Gastrocnemius medialis (tissue), 4 donors: ENCODE results near the gene UBALD2. TPM values are rescaled to one million over a fixed set of nuclear protein-coding genes. Genes with fewer than 3 reads are reported as not detected.

Experiments used
- ATAC-seq, 2 donors: fragments of 150-250 bp; one replicate each; pipeline ENCODE4 v1.9.1; 2016
- DNase-seq, 2 donors: peaks; one replicate each; pipeline ENCODE4 v3.0.0-alpha.2; 2019
- H3K27ac ChIP-seq, 4 donors: fragments of 200-600 bp; sonication (generic); 1 replicate in 1 of 4; 2 replicates in 3 of 4; pipeline ENCODE4 v1.5.1; 2016 to 2018; ENCODE audit warnings: mild to moderate bottlenecking in 2 of 4, moderate library complexity in 1 of 4
- H3K27me3 ChIP-seq, 3 donors: fragments of 200-600 bp; sonication (generic) in 2 of 3; 1 replicate in 1 of 3; 2 replicates in 2 of 3; pipeline versions ENCODE4 v1.5.1 to v1.6.0; 2016 to 2019; ENCODE audit warnings: mild to moderate bottlenecking in 1 of 3, moderate library complexity in 1 of 3
- H3K36me3 ChIP-seq, 2 donors: fragments of 200-600 bp; sonication (generic) in 1 of 2; one replicate each; pipeline ENCODE4 v1.5.1; 2017 to 2018
- H3K4me1 ChIP-seq, 2 donors: fragments of 200-600 bp; sonication (generic) in 1 of 2; one replicate each; pipeline ENCODE4 v1.5.1; 2016 to 2017; ENCODE audit warnings: mild to moderate bottlenecking in 2 of 2
- H3K4me3 ChIP-seq, 4 donors: fragments of 200-600 bp; sonication (generic) in 3 of 4; 1 replicate in 1 of 4; 2 replicates in 3 of 4; pipeline ENCODE4 v1.5.1; 2016 to 2019; ENCODE audit warnings: mild to moderate bottlenecking in 2 of 4
- H3K9me3 ChIP-seq, 3 donors: fragments of 200-600 bp; sonication (generic) in 2 of 3; 1 replicate in 1 of 3; 2 replicates in 2 of 3; pipeline ENCODE4 v1.5.1; 2016 to 2019
- POLR2A ChIP-seq, 2 donors: fragments of 450-650 bp; IDR thresholded peaks; one replicate each; pipeline ENCODE4 v1.6.1; 2017; ENCODE audit warnings: antibody characterized with exemption in 2 of 2, mild to moderate bottlenecking in 2 of 2, moderate library complexity in 2 of 2
- in situ Hi-C, 4 donors: fragments of 200-750 bp; cut with MboI; loops; one replicate each; pipeline versions ENCODE4 v1.15.0 to v1.8.0; 2017; ENCODE audit warnings: low sequenced_read_pairs in 4 of 4
- intact Hi-C: fragments of 100-400 bp; cut with DNase I; formaldehyde crosslinking; loops from one replicate; pipeline ENCODE4 v1.15.1; 2023; ENCODE audit warnings: low total_unique reads
- total RNA-seq, 4 donors: library from RNA; depleted of rRNA; stranded (reverse); fragments of >200 nt; gene quantifications; one replicate each; pipeline versions ENCODE4 v1.1.0 to v1.2.3, GENCODE V29; 2016
- TF ChIP-seq, protein P1 (sequence below), 5 experiments: fragments of 450-650 bp in 3 of 5; fragments of 200-600 bp in 2 of 5; sonication (generic) in 2 of 5; IDR thresholded peaks in 4 of 5; conservative IDR thresholded peaks in 1 of 5; 1 replicate in 4 of 5; 2 replicates in 1 of 5; pipeline ENCODE4 v1.5.1; 2016 to 2019; ENCODE audit warnings: antibody characterized with exemption in 5 of 5, mild to moderate bottlenecking in 3 of 5, moderate library complexity in 3 of 5

UBALD2 gene
- total RNA-seq, 4 donors from 2014 or later = 28.9 to 151 (median 52.2) TPM

DNA sequence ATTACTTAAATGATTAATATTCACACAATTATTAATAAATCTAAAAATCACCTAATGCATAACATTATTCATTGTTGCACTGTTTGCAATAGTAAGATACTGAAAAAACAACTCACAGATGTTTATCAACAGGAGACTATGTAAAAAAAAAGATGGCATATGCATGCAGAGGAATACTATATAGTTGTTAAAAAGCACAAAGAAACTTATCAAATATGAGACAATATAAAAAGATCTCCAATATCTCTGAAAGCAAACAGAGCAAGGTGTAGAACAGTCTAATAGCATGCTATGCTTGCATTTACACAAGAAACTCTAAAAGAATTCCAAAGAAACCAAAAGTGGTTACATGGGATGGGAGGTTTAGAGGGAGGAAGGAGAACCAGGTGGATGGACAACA lies 28.5 kb upstream of the UBALD2 start:
- H3K36me3 ChIP-seq = no peaks in the 10 kb centered on the region
- peaks cover 15% of the 10 kb centered on the region in 2 donors for H3K4me1 ChIP-seq
- no peak overlapping the region for H3K27ac ChIP-seq
- no peak for DNase-seq
- TF ChIP-seq POLR2A (IDR thresholded peaks at IDR 0.05) = no peak
- TF ChIP-seq, protein P1, sequence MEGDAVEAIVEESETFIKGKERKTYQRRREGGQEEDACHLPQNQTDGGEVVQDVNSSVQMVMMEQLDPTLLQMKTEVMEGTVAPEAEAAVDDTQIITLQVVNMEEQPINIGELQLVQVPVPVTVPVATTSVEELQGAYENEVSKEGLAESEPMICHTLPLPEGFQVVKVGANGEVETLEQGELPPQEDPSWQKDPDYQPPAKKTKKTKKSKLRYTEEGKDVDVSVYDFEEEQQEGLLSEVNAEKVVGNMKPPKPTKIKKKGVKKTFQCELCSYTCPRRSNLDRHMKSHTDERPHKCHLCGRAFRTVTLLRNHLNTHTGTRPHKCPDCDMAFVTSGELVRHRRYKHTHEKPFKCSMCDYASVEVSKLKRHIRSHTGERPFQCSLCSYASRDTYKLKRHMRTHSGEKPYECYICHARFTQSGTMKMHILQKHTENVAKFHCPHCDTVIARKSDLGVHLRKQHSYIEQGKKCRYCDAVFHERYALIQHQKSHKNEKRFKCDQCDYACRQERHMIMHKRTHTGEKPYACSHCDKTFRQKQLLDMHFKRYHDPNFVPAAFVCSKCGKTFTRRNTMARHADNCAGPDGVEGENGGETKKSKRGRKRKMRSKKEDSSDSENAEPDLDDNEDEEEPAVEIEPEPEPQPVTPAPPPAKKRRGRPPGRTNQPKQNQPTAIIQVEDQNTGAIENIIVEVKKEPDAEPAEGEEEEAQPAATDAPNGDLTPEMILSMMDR (IDR thresholded peaks at IDR 0.05 in 4 of 5, conservative IDR thresholded peaks at IDR 0.05 in 1 of 5) = no peak
- in situ Hi-C loops = no loop called here
- intact Hi-C loops = loop anchor here (2.0 kb wide), 1 partner anchor 26 kb away; no protein-coding TSS in a partner anchor
- ATAC-seq = no peak
- H3K9me3 ChIP-seq = no peaks in the 10 kb centered on the region
- no peak overlapping the region for H3K4me3 ChIP-seq
- H3K27me3 ChIP-seq = no peaks in the 10 kb centered on the region

DNA sequence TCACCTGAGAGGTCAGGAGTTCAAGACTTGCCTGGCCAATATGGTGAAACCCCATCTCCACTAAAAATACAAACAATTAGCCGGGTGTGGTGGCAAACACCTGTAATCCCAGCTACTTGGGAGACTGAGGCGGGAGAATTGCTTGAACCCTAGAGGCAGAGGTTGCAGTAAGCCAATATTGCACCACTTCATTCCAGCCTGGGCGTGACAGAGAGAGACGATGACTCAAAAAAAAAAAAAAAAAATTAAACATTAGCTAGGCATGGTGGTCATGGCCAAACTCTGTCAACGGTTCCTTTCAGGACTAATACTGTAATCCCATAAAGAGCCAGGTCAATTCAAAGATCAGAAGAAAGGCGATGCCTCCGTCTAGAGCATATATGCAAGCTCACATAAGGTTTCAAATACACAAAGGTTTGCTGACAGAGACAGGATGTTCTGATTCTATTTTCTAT lies 27.3 kb upstream of the UBALD2 start:
- in situ Hi-C loops (no loop called here), intact Hi-C loops (loop anchor here (2.0 kb wide), 2 partner anchors 27 to 41 kb away; no protein-coding TSS in a partner anchor)
- Histone ChIP-seq H3K27ac (peak overlapping the region; percentile 89 to 94 (median 90)), H3K4me1 (peaks cover 21 to 26% of the 10 kb centered on the region in 2 donors), H3K9me3 (no peaks in the 10 kb centered on the region), H3K36me3 (no peaks in the 10 kb centered on the region), H3K4me3 (no peak overlapping the region), H3K27me3 (no peaks in the 10 kb centered on the region)
- TF ChIP-seq, protein P1 (IDR thresholded peaks at IDR 0.05 in 4 of 5, conservative IDR thresholded peaks at IDR 0.05 in 1 of 5) = no peak
- TF ChIP-seq POLR2A (IDR thresholded peaks at IDR 0.05) = no peak
- ATAC-seq (no peak), DNase-seq (no peak)

DNA sequence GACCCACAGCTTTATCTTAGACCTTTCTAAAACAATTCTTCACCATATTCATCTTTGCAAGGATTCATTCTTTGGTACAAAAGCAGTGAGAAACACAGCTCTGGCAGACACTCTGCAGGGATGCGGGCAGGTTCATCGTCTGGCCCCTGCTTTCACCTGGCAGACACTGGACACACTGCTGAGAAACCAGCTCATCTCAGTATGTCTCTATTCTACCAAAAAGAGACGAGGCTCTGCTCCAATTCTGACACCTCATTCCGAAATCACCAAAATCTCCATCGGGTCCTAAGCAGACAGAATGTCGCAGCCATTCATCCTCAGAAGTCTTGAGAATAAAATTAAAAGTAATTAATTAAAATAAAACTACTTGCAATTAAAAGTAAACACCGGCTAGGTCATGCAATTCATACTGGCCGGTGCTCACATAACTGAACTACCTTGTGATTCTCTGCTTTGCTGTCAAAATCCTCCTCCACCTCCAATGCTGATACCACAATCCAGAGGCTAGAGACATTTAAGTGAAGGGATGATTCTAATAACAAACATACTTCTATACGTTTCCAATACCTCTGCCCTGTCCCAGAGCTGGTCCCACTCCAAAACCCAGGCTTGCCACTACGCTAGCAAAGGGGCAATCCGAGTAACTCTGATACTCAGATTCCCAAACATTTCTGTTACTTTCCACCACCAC lies 26.2 kb upstream of the UBALD2 start:
- no peaks in the 10 kb centered on the region for H3K9me3 ChIP-seq
- peak overlapping the region; percentile 89 to 94 (median 90) for H3K27ac ChIP-seq
- ATAC-seq (no peak), DNase-seq (no peak)
- H3K4me1 ChIP-seq = peaks cover 23 to 26% of the 10 kb centered on the region in 2 donors
- peak overlapping the region; percentile 60 to 74 (median 65) for H3K4me3 ChIP-seq
- H3K36me3 ChIP-seq = no peaks in the 10 kb centered on the region
- intact Hi-C loops = loop anchor here (2.0 kb wide), 1 partner anchor 40 kb away; no protein-coding TSS in a partner anchor
- no peaks in the 10 kb centered on the region for H3K27me3 ChIP-seq
- TF ChIP-seq, protein P1 (IDR thresholded peaks at IDR 0.05 in 4 of 5, conservative IDR thresholded peaks at IDR 0.05 in 1 of 5) = no peak
- in situ Hi-C loops = no loop called here

DNA sequence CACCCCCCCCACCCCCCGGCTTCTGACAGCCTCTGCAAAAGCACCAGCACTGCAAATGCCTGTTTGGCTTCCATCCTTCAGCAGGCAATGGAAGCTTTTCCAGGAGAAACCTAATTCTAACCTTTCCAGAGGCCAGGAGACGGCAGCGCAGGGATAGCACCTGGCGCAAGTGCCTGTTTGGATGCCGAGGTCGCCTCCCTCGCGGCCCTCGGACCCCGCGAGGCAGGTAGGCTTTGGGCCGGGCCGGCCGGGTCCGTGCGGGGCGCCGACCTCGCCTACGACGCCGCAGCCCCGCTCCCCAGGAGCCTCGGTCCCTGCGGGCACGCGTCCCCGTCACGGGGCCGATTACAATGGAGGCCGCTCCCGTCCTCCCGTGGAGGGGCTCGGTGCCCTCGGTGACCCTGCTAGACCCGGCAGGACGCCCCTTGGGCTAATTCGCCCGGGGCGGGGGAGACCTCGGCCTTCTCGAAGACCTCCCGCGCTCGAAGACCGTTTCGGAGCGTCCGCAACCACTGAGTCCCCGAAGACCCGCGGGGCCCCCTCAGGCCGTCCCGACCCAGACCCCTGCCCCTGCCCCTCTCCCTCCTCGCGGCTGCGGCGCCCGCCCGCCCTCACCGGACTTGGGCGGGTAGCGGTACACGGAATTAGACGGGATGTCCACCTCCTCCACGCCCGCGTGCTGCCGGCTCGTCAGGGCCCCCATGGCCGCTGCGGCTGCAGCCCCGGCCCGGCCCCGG lies 25.4 kb upstream of the UBALD2 start:
- Histone ChIP-seq H3K27me3 (no peaks in the 10 kb centered on the region), H3K9me3 (no peaks in the 10 kb centered on the region), H3K27ac (peak overlapping the region; percentile 89 to 94 (median 90)), H3K4me1 (peaks cover 21 to 29% of the 10 kb centered on the region in 2 donors), H3K4me3 (peak overlapping the region; percentile 60 to 74 (median 65)), H3K36me3 (no peaks in the 10 kb centered on the region)
- intact Hi-C loops = loop anchor here (2.0 to 10.0 kb wide), 4 partner anchors 25 to 385 kb away; partner anchors contain the start of genes UBALD2 and WBP2
- TF ChIP-seq, protein P1 (IDR thresholded peaks at IDR 0.05 in 4 of 5, conservative IDR thresholded peaks at IDR 0.05 in 1 of 5) = no peak
- no peak for TF ChIP-seq POLR2A (IDR thresholded peaks at IDR 0.05)
- DNase-seq (no peak), ATAC-seq (peak; percentile 7 to 14)
- in situ Hi-C loops = no loop called here
